ENCODE measurements around the gene TEX261. TPM values are rescaled to one million over a fixed set of nuclear protein-coding genes. Genes with fewer than 3 reads are reported as not detected.
"Not testable (repeated sequence)": the region's sequence is repeated elsewhere in the genome, so short reads cannot be mapped to it uniquely, and the experiment has no call there.

Gene TEX261
- total and polyA plus RNA-seq, 2 experiments from 2014 or later = 5.7 to 17.5 TPM

GRCh38 chr2:70999362-70999761 is 4.7 kb upstream of the TEX261 start (continued):
- TF ChIP-seq ZNF331 (CRISPR knock-in tag; IDR thresholded peaks at IDR 0.05; ENCODE audit: low read depth) = no peak
- TF ChIP-seq EZH2 (IDR thresholded peaks at IDR 0.05; ENCODE audit: low read depth, unreplicated experiment) = no peak

GRCh38 chr2:70998885-70999284 is 4.2 kb upstream of the TEX261 start:
- Mint-ChIP-seq H3K4me1 (peaks cover 23% of the 10 kb centered on the region), H3K27me3 (ENCODE audit: insufficient read depth, low read depth, poor library complexity) (peaks cover 26% of the 10 kb centered on the region)
- not testable (repeated sequence) for H2AFZ ChIP-seq; H3K79me2 ChIP-seq (replicated peaks; ENCODE audit: insufficient read depth); H3K27me3 ChIP-seq (ENCODE audit: insufficient read depth); H3K9me3 Mint-ChIP-seq; H3K4me3 ChIP-seq; ATAC-seq; H3K27ac Mint-ChIP-seq; H3K27ac ChIP-seq (ENCODE audit: low read depth); DNase-seq (ENCODE audit: low spot score); H4K20me1 ChIP-seq (replicated peaks; ENCODE audit: insufficient read depth); H3F3A ChIP-seq (replicated peaks; ENCODE audit: low read depth); H3K4me3 Mint-ChIP-seq; H3K36me3 Mint-ChIP-seq (ENCODE audit: low read depth); H3K4me2 ChIP-seq; H3K9me2 ChIP-seq (ENCODE audit: insufficient read depth); H3K4me1 ChIP-seq (ENCODE audit: insufficient read depth); H3K36me3 ChIP-seq (ENCODE audit: insufficient read depth)

- Mint-ChIP-seq H3K27ac (no peak overlapping the region), H3K4me3 (peak overlapping the region; percentile 80), H3K4me1 (peaks cover 16% of the 10 kb centered on the region), H3K27me3 (ENCODE audit: insufficient read depth, low read depth, poor library complexity) (peaks cover 11% of the 10 kb centered on the region), H3K9me3 (no peaks in the 10 kb centered on the region; the same call in 2 of the 3 replicates), H3K36me3 (ENCODE audit: low read depth) (peaks cover 3% of the 10 kb centered on the region; the same call in 2 of the 3 replicates)
- H3K27me3 ChIP-seq (ENCODE audit: insufficient read depth) = peaks cover 9% of the 10 kb centered on the region; the same call in 1 of the 2 replicates
- H3K4me2 ChIP-seq = peak overlapping the region; percentile 100
- H3K27ac ChIP-seq (ENCODE audit: low read depth) = no peak overlapping the region
- peak overlapping the region; percentile 95 for H3K4me3 ChIP-seq
- H3K9me2 ChIP-seq (ENCODE audit: insufficient read depth) = 0 out of 2 replicates have a peak, but pooled peaks cover under 1% of the 10 kb centered on the region
- H3K79me2 ChIP-seq (replicated peaks; ENCODE audit: insufficient read depth) = peaks cover 17% of the 10 kb centered on the region
- peaks cover 5% of the 10 kb centered on the region for H3K4me1 ChIP-seq (ENCODE audit: insufficient read depth)
- peak overlapping the region; percentile 99 for H2AFZ ChIP-seq
- ATAC-seq (peak; percentile 72), DNase-seq (ENCODE audit: low spot score) (peak; percentile 76)
- H4K20me1 ChIP-seq (replicated peaks; ENCODE audit: insufficient read depth) = peaks cover 10% of the 10 kb centered on the region
- no peaks in the 10 kb centered on the region for H3K36me3 ChIP-seq (ENCODE audit: insufficient read depth)
- no peaks in the 10 kb centered on the region for H3F3A ChIP-seq (replicated peaks; ENCODE audit: low read depth)
- TF ChIP-seq CTCF (conservative IDR thresholded peaks at IDR 0.05; ENCODE audit: low read depth in 2 of 2) (peak; percentile 52 to 53), ZNF331 (CRISPR knock-in tag; IDR thresholded peaks at IDR 0.05; ENCODE audit: low read depth) (no peak)
Observed at GRCh38 chr2:70995426-70995729, 705 bp upstream of the TEX261 start.

- Histone ChIP-seq H3K27ac (ENCODE audit: low read depth) (no peak overlapping the region), H4K20me1 (replicated peaks; ENCODE audit: insufficient read depth) (peaks cover 14% of the 10 kb centered on the region), H3K27me3 (ENCODE audit: insufficient read depth) (peaks cover 9% of the 10 kb centered on the region; the same call in 1 of the 2 replicates), H3K9me2 (ENCODE audit: insufficient read depth) (no peaks in the 10 kb centered on the region), H2AFZ (0 out of 2 replicates have a peak overlapping the region, but pooled peaks have one; percentile 52), H3K4me2 (peak overlapping the region; percentile 97), H3K4me3 (peak overlapping the region; percentile 95), H3K4me1 (ENCODE audit: insufficient read depth) (peaks cover 5% of the 10 kb centered on the region), H3K36me3 (ENCODE audit: insufficient read depth) (no peaks in the 10 kb centered on the region), H3K79me2 (replicated peaks; ENCODE audit: insufficient read depth) (peaks cover 17% of the 10 kb centered on the region), H3F3A (replicated peaks; ENCODE audit: low read depth) (no peaks in the 10 kb centered on the region)
- no peak overlapping the region for H3K27ac Mint-ChIP-seq
- DNase-seq (ENCODE audit: low spot score) (peak; percentile 17), ATAC-seq (peak; percentile 3; the same call in 1 of the 3 replicates)
- peaks cover 5% of the 10 kb centered on the region; the same call in 2 of the 3 replicates for H3K36me3 Mint-ChIP-seq (ENCODE audit: low read depth)
- no peaks in the 10 kb centered on the region; the same call in 2 of the 3 replicates for H3K9me3 Mint-ChIP-seq
- peaks cover 8% of the 10 kb centered on the region for H3K27me3 Mint-ChIP-seq (ENCODE audit: insufficient read depth, low read depth, poor library complexity)
- H3K4me1 Mint-ChIP-seq = peaks cover 16% of the 10 kb centered on the region
- TF ChIP-seq POLR2AphosphoS5 (IDR thresholded peaks at IDR 0.05; ENCODE audit: low read depth) = no peak
- H3K4me3 Mint-ChIP-seq = peak overlapping the region; percentile 93
Observed at GRCh38 chr2:70994009-70994698, 519 bp downstream of the TEX261 start.

Measured in GM23338 (cell line).